Inflammatory macrophage treated with lipopolysaccharide for 1 hour (primary cell): ENCODE data around the gene PMEPA1.
A peak's percentile ranks its signal among the peaks of the same experiment; 100 is the strongest.

Experiments
- DNase-seq, 2 donors: peaks; one replicate each; pipeline ENCODE4 v3.0.0-alpha.2; 2020 to 2022

PMEPA1 gene

DNA sequence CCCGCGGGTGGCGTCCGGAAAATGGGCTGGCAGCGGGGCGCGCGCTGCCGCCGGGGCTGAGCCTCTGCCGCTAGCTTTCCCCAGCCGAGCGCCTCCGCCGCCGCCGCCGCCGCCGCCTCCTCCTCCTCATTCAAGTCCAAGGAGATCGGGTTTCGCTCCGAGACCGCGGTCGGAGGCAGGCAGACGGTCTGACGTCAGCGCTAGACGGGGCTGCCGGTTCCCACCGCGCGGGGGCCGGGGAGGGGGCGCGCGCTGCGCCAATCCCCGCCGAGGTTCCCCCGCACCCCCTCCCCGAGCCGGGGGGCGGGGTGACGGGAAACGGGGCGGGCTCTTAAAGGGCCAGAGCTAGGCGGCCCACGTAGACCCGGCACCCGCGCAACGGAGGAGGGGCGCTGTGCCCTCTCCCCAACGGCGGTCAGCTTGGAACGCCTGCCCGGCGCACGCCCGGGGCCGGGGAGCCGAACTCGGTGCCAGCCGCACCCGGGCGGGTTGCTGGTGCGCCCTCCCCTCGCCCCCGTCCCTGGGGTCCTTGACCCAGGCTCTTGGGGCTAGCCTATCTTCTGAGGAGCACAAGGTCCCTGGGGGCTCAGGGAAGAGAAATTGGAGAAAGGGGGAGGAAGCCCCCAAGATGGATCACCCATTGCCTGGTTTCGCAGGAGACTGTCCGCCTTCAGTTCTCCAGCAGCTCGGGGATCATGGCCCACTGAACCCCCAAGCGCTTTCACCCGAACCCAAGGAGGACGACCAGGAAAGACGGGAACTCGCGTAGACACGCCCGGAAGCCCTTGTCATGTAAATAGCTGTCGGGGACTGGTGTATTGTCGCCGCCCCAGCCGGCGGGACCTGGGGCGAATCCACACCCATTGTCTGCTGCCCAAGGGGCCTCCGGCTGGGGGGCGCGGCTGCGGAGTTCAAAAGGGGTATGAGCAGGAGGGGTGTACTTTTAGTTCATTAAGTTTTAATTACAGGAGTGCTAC lies at the start of gene PMEPA1:
Gene PMEPA1, minus strand, starts transcription at position 193 of the 977 bp plus-strand sequence. CDS start 433 bp downstream, outside the sequence.
- peak; percentile 89 to 91 for DNase-seq

- no peak for DNase-seq
Measured at GRCh38 chr20:57757767-57758166, 48.0 kb upstream of the PMEPA1 start.

- DNase-seq, result no peak
Measured at GRCh38 chr20:57756921-57757320, 47.1 kb upstream of the PMEPA1 start.

- DNase-seq, result no peak
Measured at GRCh38 chr20:57756213-57756612, 46.4 kb upstream of the PMEPA1 start.

DNA sequence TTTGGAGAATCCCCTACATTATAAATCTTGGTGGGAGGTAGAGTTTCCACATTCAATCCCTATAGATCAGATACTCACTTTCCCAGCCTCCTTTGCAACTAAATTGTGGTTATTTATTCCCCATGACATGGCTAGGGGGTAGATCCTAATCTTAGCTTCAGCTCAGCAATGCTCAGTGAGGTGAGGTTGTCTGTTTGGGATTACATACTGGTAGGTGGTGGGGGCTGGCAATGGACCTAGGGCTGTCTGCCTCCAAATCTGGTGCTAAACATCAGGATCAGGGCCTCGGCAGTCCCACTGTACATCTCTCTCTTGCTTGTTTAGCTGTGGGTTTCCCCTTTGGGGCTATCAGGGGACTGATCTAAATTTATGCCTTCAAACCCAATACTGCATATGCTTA lies 45.8 kb upstream of the PMEPA1 start:
- DNase-seq, result no peak

GRCh38 chr20:57754190-57754589 lies 44.4 kb upstream of the PMEPA1 start:
- DNase-seq, result no peak

DNA sequence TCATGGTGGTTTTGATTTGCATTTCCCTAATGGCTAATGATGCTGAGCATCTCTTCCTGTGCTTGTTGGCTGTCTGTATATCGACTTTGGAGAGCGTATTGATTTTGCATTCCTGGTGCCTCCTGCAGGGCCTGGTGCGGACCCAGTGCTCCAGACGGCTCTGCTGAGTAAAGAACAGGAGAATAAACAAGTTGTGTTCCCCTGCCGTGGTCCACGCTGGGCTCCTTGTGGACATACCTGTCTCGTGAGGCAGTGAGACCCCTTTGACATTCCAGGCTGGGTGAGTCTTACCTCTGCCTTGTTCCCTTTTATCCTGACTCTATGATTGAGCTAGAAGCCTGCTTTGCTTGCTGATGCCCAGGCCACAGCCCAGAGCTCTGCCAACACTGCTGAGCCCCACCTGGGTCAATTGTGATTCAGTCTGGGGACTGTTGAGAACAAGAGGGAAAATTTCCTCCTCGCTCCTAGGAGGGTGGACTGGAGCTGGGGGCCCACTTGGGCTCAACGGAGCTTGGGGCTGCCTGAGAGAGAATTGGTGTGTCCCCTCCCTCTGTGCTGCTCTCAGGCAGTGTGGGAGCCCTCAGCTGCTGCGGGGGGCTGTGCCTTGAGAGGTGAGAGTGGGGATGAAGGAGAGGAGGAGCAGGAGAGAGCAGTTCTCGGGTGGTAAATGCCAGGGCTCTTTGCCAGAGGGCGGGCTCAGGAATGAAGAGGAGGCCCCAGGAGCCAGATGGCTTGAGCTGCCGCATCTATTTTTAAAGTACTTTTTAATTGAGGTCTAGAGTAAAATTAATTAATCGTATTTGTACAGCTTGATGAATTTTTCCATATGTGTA lies 43.7 kb upstream of the PMEPA1 start:
- no peak for DNase-seq

GRCh38 chr20:57751411-57751810 lies 41.6 kb upstream of the PMEPA1 start:
- DNase-seq, result no peak

DNA sequence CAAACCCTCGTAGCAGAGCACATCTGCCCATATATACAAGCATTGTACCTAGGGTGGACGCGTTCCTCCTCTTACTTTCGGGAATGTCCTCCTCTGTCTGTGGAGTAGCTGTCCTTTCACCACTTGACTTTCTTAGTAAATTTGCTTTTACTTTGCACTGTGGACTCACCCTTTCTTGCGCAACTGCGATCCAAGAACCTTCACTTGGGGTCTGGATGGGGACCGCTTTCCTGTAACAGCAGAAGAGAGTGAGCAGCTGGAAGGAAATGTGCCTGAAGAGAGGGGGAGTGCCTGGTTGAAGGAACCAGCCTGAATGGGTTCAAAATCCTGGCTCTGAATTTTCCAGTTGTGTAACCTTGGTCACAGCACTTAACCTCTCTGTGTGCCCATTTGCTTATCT lies 40.1 kb upstream of the PMEPA1 start:
- no peak for DNase-seq

GRCh38 chr20:57749131-57749690 lies 39.4 kb upstream of the PMEPA1 start:
- DNase-seq, result no peak

- DNase-seq, result peak; percentile 85 to 95
Measured at GRCh38 chr20:57748601-57749130, 38.9 kb upstream of the PMEPA1 start.

DNA sequence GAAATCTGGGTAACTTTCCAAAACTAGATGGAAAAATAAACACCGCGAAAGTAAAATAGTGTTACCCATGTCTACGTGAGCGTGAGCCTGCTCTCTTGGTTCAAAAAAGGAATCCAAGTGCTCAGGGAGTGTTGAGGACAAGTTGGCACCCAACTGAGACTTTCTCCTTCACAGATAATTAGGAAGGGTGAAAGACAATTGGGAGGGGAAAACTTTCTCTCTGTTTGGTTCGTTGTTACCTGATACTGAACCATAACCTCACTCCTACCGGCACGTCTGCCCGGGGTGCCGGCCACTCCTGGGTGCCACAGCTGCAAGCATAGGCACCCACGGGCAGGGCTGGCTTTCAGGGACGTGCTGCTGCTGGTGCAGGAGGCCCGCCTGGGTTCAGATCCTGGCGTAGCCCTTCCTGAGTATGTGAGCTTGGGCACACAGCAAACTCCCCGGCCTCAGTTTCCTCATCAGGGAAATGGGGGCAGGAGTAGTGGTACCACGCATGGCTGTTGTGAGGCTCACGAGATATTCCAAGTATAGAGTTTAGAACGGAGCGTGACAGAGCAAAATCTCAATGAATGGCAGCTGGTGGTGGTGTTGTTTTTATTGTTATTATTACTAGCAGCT lies 38.2 kb upstream of the PMEPA1 start:
- no peak for DNase-seq

DNA sequence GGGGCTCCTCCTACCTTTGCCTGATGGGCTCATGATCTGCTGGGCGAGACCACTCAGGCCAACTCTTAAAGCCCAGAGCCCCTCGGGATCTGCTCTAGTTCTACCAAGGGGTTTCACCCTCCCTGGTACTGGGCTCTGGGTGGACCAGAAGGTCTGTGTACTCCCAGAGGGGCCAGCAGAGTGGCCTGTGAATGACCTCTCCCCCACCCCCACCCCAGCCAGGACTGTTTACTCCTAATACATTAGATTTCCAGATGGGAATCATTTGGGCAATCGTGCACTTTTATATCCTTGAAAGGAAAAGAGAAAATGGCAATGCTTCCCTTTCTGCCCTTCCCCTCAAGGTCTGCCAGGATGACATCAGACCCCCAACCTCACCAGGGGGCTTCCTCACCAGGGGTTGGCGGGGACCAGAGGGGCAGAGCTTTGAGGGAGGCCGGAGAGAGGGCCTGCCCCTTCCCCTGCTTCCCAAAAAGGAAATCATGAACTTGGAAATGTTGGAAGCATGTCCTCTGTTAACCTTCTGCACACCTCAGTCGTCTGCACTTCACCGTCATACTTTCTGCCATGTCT lies 37.1 kb upstream of the PMEPA1 start:
- DNase-seq, result peak in 1 of 2 donors; percentile 26

DNA sequence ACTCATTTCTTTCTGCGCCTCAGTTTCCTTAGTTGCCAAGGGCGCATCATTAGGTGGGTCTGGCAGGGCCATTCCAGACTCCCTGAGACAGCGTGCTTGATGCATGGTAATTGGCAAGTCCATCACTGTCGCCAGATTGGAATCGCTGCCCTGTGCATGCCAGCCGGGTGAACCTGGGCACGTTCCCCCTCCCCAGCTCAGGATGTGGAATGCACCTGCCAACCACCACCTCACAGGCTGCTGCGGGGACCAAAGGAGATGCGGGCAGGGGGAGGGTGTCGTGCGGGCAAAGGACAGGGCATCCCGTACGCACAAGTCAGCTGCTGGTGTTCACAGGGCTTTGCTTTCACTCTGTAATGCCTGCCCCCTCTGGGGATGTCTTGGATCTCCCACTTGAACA lies 36.4 kb upstream of the PMEPA1 start:
- no peak for DNase-seq

DNA sequence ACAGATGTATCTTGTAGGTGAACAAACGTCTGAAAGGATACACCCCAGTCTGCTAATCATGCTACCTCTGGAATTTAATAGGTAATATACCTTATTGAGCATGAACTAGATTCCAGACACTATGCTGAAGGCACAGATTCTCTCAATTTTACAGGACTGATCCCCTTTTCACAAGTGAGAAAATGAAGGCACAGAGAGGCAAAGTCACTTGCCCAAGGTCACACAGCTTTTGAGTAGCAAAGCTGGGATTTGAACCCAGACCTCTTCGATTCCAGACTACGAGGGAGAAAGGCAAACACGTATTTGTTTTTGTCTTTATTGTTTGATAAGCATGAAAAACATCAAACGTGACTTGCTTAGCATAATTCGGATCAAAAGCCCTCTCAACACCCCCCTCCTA lies 34.4 kb upstream of the PMEPA1 start:
- no peak for DNase-seq

- no peak for DNase-seq
Measured at GRCh38 chr20:57743450-57744095, 33.8 kb upstream of the PMEPA1 start.

DNA sequence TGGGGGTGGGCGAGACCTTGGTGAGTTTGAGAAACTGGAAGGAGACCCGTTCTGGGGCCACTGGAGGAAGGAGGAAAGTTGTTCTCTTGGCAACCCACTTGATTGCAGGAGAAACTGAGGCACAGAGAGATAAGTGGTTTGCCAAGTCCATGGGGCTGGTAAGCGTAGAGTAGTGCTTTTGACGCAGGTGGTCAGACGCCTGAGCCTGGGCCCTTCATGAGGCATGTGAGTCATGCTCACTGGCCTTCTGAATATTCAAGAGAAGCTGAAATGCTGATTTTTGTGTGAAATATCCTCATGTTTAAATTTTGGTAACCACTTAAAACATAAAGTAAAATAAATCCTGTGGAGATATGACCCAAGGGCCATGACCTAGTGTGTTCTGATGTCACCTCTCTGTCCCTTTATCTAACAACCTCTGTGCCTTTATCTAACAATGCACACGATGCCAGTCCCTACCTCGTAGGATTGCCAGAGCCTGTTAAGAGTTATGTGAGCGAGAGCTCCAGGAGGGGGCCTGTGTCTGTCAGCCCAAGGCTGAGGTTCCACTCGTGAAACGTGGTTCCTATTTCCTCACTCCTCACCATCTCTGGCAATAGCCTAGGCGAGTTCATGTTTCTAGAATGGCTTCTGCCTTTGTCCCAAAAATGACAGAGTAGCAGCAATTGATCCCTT lies 32.8 kb upstream of the PMEPA1 start:
- DNase-seq, result no peak

DNA sequence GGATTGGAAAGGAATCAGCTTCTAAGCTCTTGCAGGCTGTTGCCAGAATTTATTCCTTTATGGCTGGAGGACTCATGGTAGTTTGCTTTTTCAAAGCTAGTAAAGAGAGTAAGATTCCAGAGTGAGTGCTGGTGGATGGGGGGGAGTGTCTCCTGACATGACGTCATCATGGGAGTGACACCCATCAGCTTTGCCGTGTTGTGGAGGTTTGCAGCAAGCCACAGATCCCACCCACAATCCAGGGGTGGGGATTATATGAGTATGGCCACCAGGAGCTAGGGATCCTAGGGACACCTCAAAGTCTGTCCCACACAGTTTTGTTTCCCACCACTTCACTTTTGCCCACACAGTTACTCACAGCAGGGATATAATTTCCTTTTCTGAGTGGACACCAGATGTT lies 28.7 kb upstream of the PMEPA1 start:
- DNase-seq, result no peak

DNA sequence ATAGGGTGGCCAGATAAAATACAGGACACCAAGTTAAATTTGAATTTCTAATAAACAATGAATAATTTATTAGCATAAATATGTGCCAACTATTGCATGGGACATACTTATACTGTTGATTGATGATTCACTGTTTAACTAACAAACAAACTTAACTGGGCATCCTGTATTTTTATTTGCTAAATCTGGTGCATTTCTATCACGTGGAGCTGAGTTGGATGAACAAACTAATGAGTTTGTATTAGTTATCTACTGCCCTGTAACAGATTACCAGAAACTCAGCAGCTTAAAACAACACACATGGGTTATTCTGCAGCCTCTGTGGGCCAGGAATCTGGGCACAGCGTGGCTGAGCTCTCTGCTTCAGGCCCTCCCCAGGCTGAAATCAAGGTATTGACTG lies 28.2 kb upstream of the PMEPA1 start:
- DNase-seq, result no peak

GRCh38 chr20:57737349-57737748 lies 27.5 kb upstream of the PMEPA1 start:
- no peak for DNase-seq

DNA sequence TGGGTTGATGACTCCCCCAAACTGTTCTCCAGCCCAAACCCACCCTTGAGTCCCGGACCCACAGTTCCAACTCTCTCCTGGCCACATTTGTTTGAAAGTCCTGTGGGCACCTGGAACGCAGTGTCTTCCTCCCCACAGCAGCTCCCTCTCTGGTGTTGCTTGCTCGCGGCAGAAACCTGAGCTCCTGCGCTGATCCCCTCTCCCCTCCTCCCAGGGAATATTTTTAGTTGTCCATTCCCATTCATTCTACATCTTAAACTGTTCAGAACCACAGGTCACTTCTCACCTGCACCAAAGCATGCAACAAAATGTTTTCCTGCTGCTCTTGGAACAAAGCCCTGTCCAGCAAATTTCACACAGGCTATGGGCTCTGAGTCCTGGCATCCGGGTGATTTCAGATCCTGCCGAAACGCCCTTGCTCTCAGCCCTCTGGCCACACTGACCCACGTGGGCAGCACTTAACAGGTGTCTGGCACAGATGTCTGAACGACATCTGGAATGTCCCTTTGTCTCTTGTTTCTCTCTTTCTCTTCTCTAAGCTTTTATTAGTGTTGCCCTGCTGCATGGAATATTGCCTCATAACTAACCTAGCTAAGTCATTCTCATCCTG lies 27.0 kb upstream of the PMEPA1 start:
- no peak for DNase-seq
